Stimulated activated CD4-positive, alpha-beta T cell treated with anti-CD3 and anti-CD28 coated beads, TNF-alpha, amount 100 ng/mL, for 1 hour (primary cell): ENCODE data around the gene SLC37A1.
A peak's percentile ranks its signal among the peaks of the same experiment; 100 is the strongest.
"Not testable (repeated sequence)": the region's sequence is repeated elsewhere in the genome, so short reads cannot be mapped to it uniquely, and the experiment has no call there.

Source experiments
- DNase-seq, 3 donors: peaks; one replicate each; pipeline ENCODE4 v3.0.0-alpha.2; 2020; ENCODE audit warnings: low read depth in 3 of 3, low spot score in 1 of 3

The SLC37A1 gene

GRCh38 chr21:42614811-42615351 lies 101.2 kb downstream of the SLC37A1 start:
- peak in 2 of 3 donors; percentile 19 to 27 for DNase-seq

- DNase-seq: not testable (repeated sequence)
These were observed 101.7 kb downstream of the SLC37A1 start for GRCh38 chr21:42615377-42615776.

- DNase-seq: no peak
These were observed 102.3 kb downstream of the SLC37A1 start for GRCh38 chr21:42615924-42616323.

GRCh38 chr21:42616446-42616845 lies 102.8 kb downstream of the SLC37A1 start:
- DNase-seq: no peak

GRCh38 chr21:42616941-42617340 lies 103.3 kb downstream of the SLC37A1 start:
- no peak for DNase-seq

GRCh38 chr21:42617486-42617885 lies 103.8 kb downstream of the SLC37A1 start:
- DNase-seq: no peak

- no peak for DNase-seq
These were observed 105.1 kb downstream of the SLC37A1 start for GRCh38 chr21:42618707-42619102.

- no peak for DNase-seq
These were observed 105.5 kb downstream of the SLC37A1 start for GRCh38 chr21:42619166-42619565.

- no peak for DNase-seq
These were observed 106.2 kb downstream of the SLC37A1 start for GRCh38 chr21:42619841-42620240.

- no peak for DNase-seq
These were observed 107.6 kb downstream of the SLC37A1 start for GRCh38 chr21:42621166-42621818.

GRCh38 chr21:42621819-42622177 lies 108.1 kb downstream of the SLC37A1 start:
- DNase-seq: no peak

GRCh38 chr21:42622284-42622683 lies 108.6 kb downstream of the SLC37A1 start:
- DNase-seq: no peak

GRCh38 chr21:42623694-42624093 lies 110.0 kb downstream of the SLC37A1 start:
- DNase-seq: no peak

GRCh38 chr21:42624095-42624790 lies 110.6 kb downstream of the SLC37A1 start:
- DNase-seq: no peak

GRCh38 chr21:42624936-42625335 lies 111.3 kb downstream of the SLC37A1 start:
- DNase-seq: no peak

GRCh38 chr21:42626171-42626570 lies 112.5 kb downstream of the SLC37A1 start:
- no peak for DNase-seq

GRCh38 chr21:42627527-42628289 lies 114.1 kb downstream of the SLC37A1 start:
- no peak for DNase-seq

- not testable (repeated sequence) for DNase-seq
These were observed 114.9 kb downstream of the SLC37A1 start for GRCh38 chr21:42628466-42629061.

GRCh38 chr21:42629933-42630589 lies 116.4 kb downstream of the SLC37A1 start:
- DNase-seq: no peak

GRCh38 chr21:42630626-42631025 lies 117.0 kb downstream of the SLC37A1 start:
- no peak for DNase-seq
